ENCODE measurements around the gene ADARB2.

The ADARB2 gene

GRCh38 chr10:1278306-1278705 lies 459.0 kb downstream of the ADARB2 start:
- no peaks in the 10 kb centered on the region for H3K4me1 ChIP-seq (ENCODE audit: insufficient read depth, poor library complexity, severe bottlenecking)
- no peak for TF ChIP-seq CTCF (IDR thresholded peaks at IDR 0.05; ENCODE audit: poor library complexity, severe bottlenecking)
- H3K27me3 ChIP-seq (ENCODE audit: insufficient read depth, poor library complexity, severe bottlenecking), result no peaks in the 10 kb centered on the region
- H3K27ac ChIP-seq (ENCODE audit: poor library complexity, severe bottlenecking), result no peak overlapping the region
- H3K9me3 ChIP-seq (ENCODE audit: severe bottlenecking), result no peaks in the 10 kb centered on the region
- ATAC-seq (ENCODE audit: low read depth) (no peak), DNase-seq (ENCODE audit: low spot score) (no peak)
- no peak overlapping the region for H3K4me3 ChIP-seq (ENCODE audit: severe bottlenecking)
- no peaks in the 10 kb centered on the region for H3K36me3 ChIP-seq (ENCODE audit: low read depth)

GRCh38 chr10:1274701-1275544 lies 462.4 kb downstream of the ADARB2 start:
- ATAC-seq (ENCODE audit: low read depth), result no peak
- no peak overlapping the region for H3K27ac ChIP-seq (ENCODE audit: poor library complexity, severe bottlenecking)
- no peaks in the 10 kb centered on the region for H3K36me3 ChIP-seq (ENCODE audit: low read depth)
- H3K9me3 ChIP-seq (ENCODE audit: severe bottlenecking), result no peaks in the 10 kb centered on the region
- no peak for TF ChIP-seq CTCF (IDR thresholded peaks at IDR 0.05; ENCODE audit: poor library complexity, severe bottlenecking)
- H3K4me1 ChIP-seq (ENCODE audit: insufficient read depth, poor library complexity, severe bottlenecking), result no peaks in the 10 kb centered on the region
- no peaks in the 10 kb centered on the region for H3K27me3 ChIP-seq (ENCODE audit: insufficient read depth, poor library complexity, severe bottlenecking)
- H3K4me3 ChIP-seq (ENCODE audit: severe bottlenecking), result no peak overlapping the region
- DNase-seq (ENCODE audit: low spot score), result no peak

- no peaks in the 10 kb centered on the region for H3K27me3 ChIP-seq (ENCODE audit: insufficient read depth, poor library complexity, severe bottlenecking)
- H3K4me3 ChIP-seq (ENCODE audit: severe bottlenecking), result no peak overlapping the region
- H3K4me1 ChIP-seq (ENCODE audit: insufficient read depth, poor library complexity, severe bottlenecking), result no peaks in the 10 kb centered on the region
- no peaks in the 10 kb centered on the region for H3K36me3 ChIP-seq (ENCODE audit: low read depth)
- ATAC-seq (ENCODE audit: low read depth) (no peak; the same call in 2 of the 3 replicates), DNase-seq (ENCODE audit: low spot score) (no peak)
- no peak overlapping the region for H3K27ac ChIP-seq (ENCODE audit: poor library complexity, severe bottlenecking)
- TF ChIP-seq CTCF (IDR thresholded peaks at IDR 0.05; ENCODE audit: poor library complexity, severe bottlenecking), result no peak
- H3K9me3 ChIP-seq (ENCODE audit: severe bottlenecking), result no peaks in the 10 kb centered on the region
Measured at GRCh38 chr10:1274111-1274661, 463.1 kb downstream of the ADARB2 start.

- DNase-seq (ENCODE audit: low spot score), result no peak
- Histone ChIP-seq H3K4me1 (ENCODE audit: insufficient read depth, poor library complexity, severe bottlenecking) (no peaks in the 10 kb centered on the region), H3K27ac (ENCODE audit: poor library complexity, severe bottlenecking) (no peak overlapping the region), H3K36me3 (ENCODE audit: low read depth) (no peaks in the 10 kb centered on the region), H3K9me3 (ENCODE audit: severe bottlenecking) (no peaks in the 10 kb centered on the region), H3K27me3 (ENCODE audit: insufficient read depth, poor library complexity, severe bottlenecking) (no peaks in the 10 kb centered on the region), H3K4me3 (ENCODE audit: severe bottlenecking) (no peak overlapping the region)
- no peak for TF ChIP-seq CTCF (IDR thresholded peaks at IDR 0.05; ENCODE audit: poor library complexity, severe bottlenecking)
- no peak for ATAC-seq (ENCODE audit: low read depth)
Measured at GRCh38 chr10:1273372-1274105, 463.8 kb downstream of the ADARB2 start.

All from RWPE2 (cell line).